Measurements from ENCODE around the gene CNTNAP3B.
"Not testable (repeated sequence)": the region's sequence is repeated elsewhere in the genome, so short reads cannot be mapped to it uniquely, and the experiment has no call there.

DNA sequence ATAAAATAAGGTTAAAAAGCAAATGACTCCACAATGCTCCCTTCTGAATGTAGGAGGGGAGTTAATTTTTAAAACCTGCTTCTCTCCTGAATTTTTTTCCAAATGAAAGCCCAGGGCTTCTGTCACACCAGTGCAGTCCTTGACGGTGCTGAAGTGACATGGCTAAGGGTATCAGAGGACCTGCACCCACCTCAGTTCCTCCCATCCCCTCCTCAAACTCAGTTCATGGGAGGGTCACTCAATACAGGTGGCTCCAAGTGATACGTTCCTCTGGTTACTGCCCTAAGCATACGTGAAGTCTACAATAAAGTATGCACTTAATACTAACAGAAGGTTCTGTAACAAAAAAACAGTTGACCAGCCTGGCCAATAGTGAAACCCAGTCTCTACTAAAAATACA lies 193.5 kb downstream of the CNTNAP3B start:
- TF ChIP-seq CTCF (IDR thresholded peaks at IDR 0.05; ENCODE audit: low read length); EZH2 (optimal IDR thresholded peaks at IDR 0.05; ENCODE audit: low read depth, low read length); EZH2phosphoT487 (IDR thresholded peaks at IDR 0.05; ENCODE audit: low read length): not testable (repeated sequence)

Data from MM.1S (cell line).